HG02678 (cell line): Measurements from ENCODE around the gene IL23A.
"Not testable (repeated sequence)": the region's sequence is repeated elsewhere in the genome, so short reads cannot be mapped to it uniquely, and the experiment has no call there.

Experiments
- ATAC-seq: cut with Tn5 transposase; IDR thresholded peaks from one replicate; pipeline ENCODE4 v1.9.1; 2021; ENCODE audit warnings: mild to moderate bottlenecking, moderate library complexity; ENCODE audit not compliant: unreplicated experiment

Gene IL23A

DNA sequence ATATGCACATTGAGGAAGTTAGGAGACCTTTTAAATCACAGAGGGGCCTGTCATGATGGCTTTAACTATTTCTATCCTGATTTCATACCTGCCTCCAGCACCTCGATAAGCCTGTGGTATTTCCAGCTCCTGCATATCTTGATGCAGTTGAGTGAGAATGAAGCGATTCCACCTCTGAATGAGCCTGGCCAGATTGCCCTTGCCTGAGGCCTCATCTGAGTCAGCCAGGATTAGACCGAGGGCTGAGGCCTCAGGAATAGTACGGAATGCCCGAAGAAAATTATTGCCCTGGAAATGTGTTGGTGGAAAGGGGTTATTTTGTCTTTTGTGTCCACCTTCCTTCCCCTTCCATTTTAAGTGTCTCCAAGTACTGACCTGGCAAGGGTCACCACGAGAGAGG is 14.5 kb upstream of the IL23A start:
- ATAC-seq = no peak

GRCh38 chr12:56326126-56326525 is 12.6 kb upstream of the IL23A start:
- no peak for ATAC-seq

- no peak for ATAC-seq
These were observed 12.2 kb upstream of the IL23A start for GRCh38 chr12:56326533-56326932.

DNA sequence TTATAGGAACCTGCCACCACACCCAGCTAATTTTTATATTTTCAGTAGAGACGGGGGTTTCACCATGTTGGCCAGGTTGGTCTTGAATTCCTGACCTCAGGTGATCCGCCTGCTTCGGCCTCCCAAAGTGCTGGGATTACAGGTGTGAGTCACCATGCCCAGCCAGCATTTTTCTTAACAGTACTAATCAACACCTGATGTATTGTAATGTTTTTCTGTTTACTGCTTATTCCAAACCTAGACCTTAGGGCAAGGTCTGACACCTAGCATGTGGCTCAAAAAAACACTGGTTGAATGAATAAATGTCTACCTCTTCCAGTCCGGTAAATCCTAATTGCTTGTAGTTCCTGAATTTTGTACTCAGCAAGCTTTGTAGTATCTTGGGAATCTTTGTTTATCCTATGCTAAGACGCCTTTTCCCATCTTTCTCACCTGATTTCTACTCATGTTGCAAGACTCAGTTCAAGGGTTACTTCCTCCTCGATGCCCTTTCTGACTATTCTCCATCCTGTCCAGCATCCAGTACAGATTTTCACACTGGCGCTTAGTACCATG is 7.7 kb upstream of the IL23A start:
- no peak for ATAC-seq

DNA sequence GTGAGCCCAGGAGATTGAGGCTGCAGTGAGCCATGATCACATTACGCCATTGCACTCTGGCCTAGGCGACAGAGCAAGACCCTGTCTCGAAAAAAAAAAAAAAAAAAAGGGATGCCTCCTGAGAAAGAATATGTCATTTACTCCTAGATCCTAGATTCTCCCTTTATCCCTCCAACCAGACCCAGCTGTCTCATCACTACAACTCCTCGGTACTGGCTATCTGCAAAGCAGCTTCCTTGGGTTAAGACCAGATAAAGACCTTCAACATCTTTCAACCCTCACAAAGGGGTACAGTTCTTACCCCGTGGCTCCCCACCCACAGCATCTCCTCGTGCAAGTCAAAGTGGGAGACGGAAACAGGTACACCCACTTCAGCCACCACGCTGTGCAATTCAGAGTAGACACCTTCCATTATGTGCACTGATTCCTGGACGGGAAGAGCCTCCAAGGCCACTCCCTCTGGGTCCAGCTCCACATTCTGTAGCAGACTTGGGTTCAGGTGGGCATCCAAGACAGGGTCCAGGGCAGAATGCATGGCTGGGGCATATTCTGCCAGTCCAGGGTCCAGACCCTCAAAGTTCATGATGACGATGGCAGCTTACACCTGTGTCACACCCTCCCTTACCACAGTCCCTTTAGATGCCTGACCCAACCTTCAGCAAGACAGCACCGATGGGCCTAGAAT is 6.0 kb upstream of the IL23A start:
- no peak for ATAC-seq

DNA sequence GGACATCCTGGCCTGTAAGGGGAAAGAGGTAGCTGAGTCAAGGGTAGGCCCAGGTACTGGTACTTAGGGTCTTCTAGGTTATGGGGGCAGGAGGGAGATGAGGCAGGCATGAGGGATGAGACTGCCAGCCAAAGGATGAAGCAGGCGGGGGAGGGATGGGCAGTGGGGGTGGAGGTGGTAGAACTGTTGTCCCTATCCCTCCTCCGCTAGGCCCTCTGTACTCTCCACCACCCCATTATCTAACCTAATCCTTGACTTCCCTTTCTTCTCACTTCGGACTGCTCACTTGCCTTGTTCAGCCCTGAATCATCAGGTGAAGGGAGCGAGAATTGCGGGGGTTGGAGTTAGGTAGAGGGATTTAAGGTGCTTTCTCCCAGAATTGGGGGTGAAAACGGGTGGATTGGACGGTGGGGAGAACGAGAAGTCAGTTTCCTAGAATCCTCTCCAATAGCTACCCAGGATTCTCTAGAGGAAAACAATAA is 5.4 kb upstream of the IL23A start:
- no peak for ATAC-seq

GRCh38 chr12:56333679-56334489 is 4.8 kb upstream of the IL23A start, which contains the start of gene PAN2:
PAN2 (minus strand) TSS chr12:56334000; CDS start chr12:56333094, 906 bp downstream.
- ATAC-seq = peak; percentile 93

GRCh38 chr12:56334490-56334793 is 4.2 kb upstream of the IL23A start:
- ATAC-seq = no peak

DNA sequence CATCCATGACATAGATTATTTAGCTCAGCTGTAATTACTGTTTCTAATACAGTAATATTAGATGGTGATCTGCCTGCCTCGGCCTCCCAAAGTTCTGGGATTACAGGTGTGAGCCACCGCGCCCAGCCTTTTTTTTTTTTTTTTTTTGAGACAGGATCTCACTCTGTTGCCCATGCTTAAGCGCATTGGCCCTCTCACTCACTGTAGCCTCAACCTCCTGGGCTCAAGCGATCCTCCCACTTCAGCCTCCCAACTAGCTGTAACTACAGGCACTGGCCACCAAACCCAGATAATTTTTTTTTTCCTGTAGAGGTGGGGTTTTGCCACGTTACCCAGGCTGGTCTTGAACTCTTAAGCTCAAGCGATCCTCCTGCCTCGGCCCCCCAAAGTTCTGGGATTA is 3.2 kb upstream of the IL23A start:
- ATAC-seq = not testable (repeated sequence)

DNA sequence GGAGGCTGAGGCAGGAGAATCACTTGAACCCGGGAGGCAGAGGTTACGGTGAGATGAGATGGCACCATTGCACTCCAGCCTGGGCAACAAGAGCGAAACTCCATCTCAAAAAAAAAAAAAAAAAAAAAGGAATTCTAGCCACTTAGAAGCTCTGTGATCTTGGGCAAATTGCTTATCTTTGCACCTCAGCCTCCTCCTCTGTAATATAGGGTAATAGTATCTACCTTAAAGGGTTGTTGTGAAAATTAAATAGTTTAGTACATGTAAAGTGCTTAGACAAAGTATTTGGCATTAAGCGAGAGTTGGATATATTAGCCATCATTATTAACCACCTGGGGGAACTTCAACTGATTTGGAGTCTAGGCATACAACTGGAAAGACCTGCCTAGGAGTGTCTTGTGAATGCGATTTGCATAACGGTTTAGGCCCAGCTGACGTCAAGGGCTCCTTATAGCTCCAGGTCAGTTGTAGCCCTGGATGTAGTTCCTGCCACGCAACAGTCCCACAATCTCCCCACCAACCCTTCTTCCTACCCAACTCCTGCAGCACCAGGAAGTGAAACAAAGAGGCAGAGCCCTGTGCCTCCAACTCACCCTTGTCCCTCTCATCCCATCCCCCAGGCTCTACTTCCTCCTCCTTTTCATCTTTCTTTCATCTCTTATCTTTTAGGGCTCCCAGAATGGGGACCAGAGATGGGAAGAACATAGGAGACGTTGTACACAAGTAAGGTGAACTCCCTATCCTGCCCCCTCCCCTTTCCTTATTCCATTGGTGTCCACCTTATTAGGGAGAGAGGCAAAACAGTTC is 2.1 kb upstream of the IL23A start:
- ATAC-seq = no peak

GRCh38 chr12:56337753-56338251 is 882 bp upstream of the IL23A start:
- ATAC-seq = no peak

DNA sequence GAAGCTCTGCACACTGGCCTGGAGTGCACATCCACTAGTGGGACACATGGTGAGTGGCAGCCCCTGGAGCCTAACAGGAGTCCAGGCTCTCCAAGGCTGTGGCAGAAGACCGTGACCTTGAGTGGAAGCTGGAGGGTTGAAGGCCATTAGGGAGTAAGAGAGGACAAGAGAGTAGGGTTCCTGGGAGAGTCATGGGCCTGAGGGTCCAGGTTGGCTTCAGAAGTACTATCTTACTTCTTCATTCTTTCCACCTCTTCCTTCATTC is 406 bp downstream of the IL23A start:
- no peak for ATAC-seq

GRCh38 chr12:56341616-56342015 is 2.9 kb downstream of the IL23A start:
- ATAC-seq = no peak

- not testable (repeated sequence) for ATAC-seq
These were observed 3.6 kb downstream of the IL23A start for GRCh38 chr12:56342290-56342689.

DNA sequence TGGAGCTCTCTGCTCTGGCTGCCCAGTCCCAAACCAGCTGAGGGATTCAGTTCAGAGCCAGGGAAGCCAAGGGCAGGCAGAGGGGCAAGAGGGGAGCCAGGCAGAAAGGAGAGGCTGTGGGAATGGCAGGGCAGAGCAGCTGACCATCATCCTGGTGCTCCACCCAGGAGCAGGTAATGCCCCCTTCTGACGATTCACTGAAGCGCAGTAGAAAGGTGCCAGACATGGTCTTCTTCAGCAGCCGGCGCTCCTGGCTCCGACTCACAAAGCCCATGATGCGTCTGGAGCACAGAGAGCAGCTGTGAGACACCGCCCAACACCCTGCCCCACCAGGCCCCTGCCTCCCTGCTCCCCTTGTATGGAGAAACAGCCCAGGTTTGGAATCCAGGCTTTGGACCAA is 8.0 kb downstream of the IL23A start:
- ATAC-seq = no peak

GRCh38 chr12:56347255-56347654 is 8.6 kb downstream of the IL23A start:
- not testable (repeated sequence) for ATAC-seq

- no peak for ATAC-seq
These were observed 10.1 kb downstream of the IL23A start for GRCh38 chr12:56348776-56349175.

- ATAC-seq = no peak
These were observed 12.0 kb downstream of the IL23A start for GRCh38 chr12:56350662-56351061.

DNA sequence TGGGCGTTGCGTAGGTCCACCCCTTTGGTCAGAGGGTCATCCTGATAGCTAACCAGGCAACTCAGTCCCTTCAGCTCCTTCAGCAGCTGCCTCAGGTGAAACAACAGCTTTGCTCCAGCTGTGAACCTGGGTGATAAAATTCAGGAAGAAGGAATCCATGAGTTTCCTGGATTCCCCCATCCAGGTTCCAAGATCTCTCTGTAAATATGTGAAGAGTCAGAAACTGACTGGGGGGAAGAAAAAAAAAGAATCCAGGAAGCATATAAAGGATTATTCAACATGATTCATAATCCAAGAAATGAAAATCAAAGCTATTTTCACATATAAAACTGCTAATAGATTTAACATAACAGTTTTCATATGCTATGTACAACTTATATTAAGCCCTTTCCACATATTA is 12.6 kb downstream of the IL23A start:
- ATAC-seq = no peak

DNA sequence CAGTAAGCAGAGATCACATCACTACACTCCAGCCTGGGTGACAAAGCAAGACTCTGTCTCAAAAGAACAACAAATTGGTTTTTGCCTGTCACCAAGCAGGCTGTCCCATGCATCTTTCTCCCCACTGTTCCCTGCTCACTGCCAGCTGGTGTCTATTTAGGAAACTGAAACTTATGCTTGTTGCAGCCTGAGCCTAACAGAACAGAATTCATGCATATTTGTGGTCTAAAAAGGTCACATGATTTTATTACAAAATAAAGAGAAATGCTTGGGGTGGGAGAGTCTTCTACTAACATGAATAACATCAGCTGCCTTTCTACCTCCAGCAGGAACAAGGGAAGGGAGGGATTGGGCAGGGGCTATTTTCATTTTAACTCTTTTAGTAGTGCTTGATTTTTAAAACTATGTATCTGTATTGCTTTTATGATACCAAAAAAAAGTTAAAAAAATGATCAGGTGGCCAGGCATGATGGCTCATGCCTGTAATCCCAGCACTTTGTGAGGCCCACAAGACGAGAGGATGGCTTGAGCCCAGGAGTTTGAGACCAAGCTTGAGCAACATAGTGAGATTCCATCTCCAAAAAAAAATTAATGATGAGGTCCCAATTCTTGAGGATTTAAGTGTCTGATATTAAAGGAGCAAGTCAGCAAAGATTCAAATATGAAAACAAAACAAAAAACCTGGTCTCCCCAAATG is 20.3 kb downstream of the IL23A start:
- no peak for ATAC-seq
